Measurements from ENCODE around the gene SEH1L.
A peak's percentile ranks its signal among the peaks of the same experiment; 100 is the strongest.
"Not testable (repeated sequence)": the region's sequence is repeated elsewhere in the genome, so short reads cannot be mapped to it uniquely, and the experiment has no call there.

SEH1L gene

GRCh38 chr18:12996661-12997292 is 49.0 kb downstream of the SEH1L start:
- DNase-seq (ENCODE audit: low spot score), result no peak

- DNase-seq (ENCODE audit: low spot score), result not testable (repeated sequence)
Measured at GRCh38 chr18:12997330-12997729, 49.5 kb downstream of the SEH1L start.

GRCh38 chr18:12998332-12999060 is 50.7 kb downstream of the SEH1L start:
- no peak for DNase-seq (ENCODE audit: low spot score)

GRCh38 chr18:13003466-13003896 is 55.7 kb downstream of the SEH1L start:
- peak; percentile 79 for DNase-seq (ENCODE audit: low spot score)

- DNase-seq (ENCODE audit: low spot score), result no peak
Measured at GRCh38 chr18:13004396-13004795, 56.6 kb downstream of the SEH1L start.

GRCh38 chr18:13005289-13005688 is 57.5 kb downstream of the SEH1L start:
- no peak for DNase-seq (ENCODE audit: low spot score)

- DNase-seq (ENCODE audit: low spot score), result no peak
Measured at GRCh38 chr18:13006531-13007247, 58.9 kb downstream of the SEH1L start.

GRCh38 chr18:13007248-13007560 is 59.4 kb downstream of the SEH1L start:
- DNase-seq (ENCODE audit: low spot score), result no peak

GRCh38 chr18:13011719-13012118 is 63.9 kb downstream of the SEH1L start:
- no peak for DNase-seq (ENCODE audit: low spot score)

GRCh38 chr18:13014232-13014631 is 66.4 kb downstream of the SEH1L start:
- no peak for DNase-seq (ENCODE audit: low spot score)

GRCh38 chr18:13014818-13015217 is 67.0 kb downstream of the SEH1L start:
- no peak for DNase-seq (ENCODE audit: low spot score)

GRCh38 chr18:13017247-13017875 is 69.5 kb downstream of the SEH1L start:
- no peak for DNase-seq (ENCODE audit: low spot score)

- DNase-seq (ENCODE audit: low spot score), result no peak
Measured at GRCh38 chr18:13018374-13018773, 70.6 kb downstream of the SEH1L start.

GRCh38 chr18:13019301-13019700 is 71.5 kb downstream of the SEH1L start:
- no peak for DNase-seq (ENCODE audit: low spot score)

GRCh38 chr18:13022644-13023043 is 74.8 kb downstream of the SEH1L start:
- no peak for DNase-seq (ENCODE audit: low spot score)

- DNase-seq (ENCODE audit: low spot score), result no peak
Measured at GRCh38 chr18:13025233-13025632, 77.4 kb downstream of the SEH1L start.

GRCh38 chr18:13026583-13027270 is 78.9 kb downstream of the SEH1L start:
- DNase-seq (ENCODE audit: low spot score), result no peak

GRCh38 chr18:13028869-13029268 is 81.1 kb downstream of the SEH1L start:
- DNase-seq (ENCODE audit: low spot score), result no peak

- DNase-seq (ENCODE audit: low spot score), result no peak
Measured at GRCh38 chr18:13032173-13032572, 84.4 kb downstream of the SEH1L start.

- DNase-seq (ENCODE audit: low spot score), result no peak
Measured at GRCh38 chr18:13035249-13035914, 87.6 kb downstream of the SEH1L start.

- DNase-seq (ENCODE audit: low spot score), result no peak
Measured at GRCh38 chr18:13036622-13037320, 89.0 kb downstream of the SEH1L start.

Measured in iPS-NIHi11 (cell line).